SKM-1 (cell line): ENCODE measurements around the gene SLC27A6.
"Not testable (repeated sequence)": the region's sequence is repeated elsewhere in the genome, so short reads cannot be mapped to it uniquely, and the experiment has no call there.

Experiments
- DNase-seq: peaks from one replicate; lab custom pipeline; 2025; ENCODE audit not compliant: unreplicated experiment; lab: John Stamatoyannopoulos, UW

SLC27A6 gene

DNA sequence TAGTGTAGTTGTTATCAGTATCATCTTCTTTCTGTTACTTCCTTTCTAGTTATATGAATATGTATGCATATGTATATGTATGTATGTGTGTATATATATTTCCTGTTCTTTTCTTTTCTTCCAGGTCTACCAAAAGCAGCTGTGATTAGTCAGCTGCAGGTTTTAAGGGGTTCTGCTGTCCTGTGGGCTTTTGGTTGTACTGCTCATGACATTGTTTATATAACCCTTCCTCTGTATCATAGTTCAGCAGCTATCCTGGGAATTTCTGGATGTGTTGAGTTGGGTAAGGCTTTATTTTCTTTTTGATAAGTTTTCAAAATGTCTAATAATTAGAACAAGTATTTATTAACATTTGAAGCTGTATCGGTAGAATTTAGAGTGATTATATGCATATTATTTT is 23.2 kb downstream of the SLC27A6 start:
- no peak for DNase-seq

DNA sequence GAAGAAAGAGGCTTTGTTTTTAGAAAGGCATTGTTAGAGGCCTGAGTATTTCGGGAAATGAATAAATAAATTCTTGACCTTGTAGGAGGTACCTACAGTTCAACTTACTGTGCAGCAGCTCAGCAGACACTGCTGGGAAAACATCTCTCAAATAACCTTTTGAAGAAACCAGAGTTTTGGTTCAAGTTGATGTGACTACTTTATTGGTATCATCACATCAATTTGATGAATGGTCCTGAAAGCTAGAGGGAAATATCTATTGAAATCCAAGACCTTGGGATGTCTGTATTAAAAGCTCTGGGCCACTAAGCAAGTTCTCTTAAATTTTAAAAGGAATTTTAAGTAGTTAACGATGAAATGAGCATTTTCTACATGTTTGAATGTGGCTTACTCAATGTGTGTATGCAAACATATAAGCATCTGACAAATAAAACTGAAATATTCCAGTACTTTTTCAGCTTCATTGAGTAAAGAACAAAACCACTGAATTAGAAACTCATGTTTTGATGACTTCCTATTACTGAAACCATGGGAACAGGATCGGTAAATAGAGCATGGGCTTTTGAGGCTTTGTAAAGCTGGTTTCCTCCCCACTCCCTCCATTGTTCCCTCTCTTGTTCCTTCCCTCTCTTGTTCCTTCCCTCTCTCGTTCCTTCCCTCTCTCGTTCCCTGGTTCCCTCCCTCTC is 36.7 kb downstream of the SLC27A6 start:
- no peak for DNase-seq

DNA sequence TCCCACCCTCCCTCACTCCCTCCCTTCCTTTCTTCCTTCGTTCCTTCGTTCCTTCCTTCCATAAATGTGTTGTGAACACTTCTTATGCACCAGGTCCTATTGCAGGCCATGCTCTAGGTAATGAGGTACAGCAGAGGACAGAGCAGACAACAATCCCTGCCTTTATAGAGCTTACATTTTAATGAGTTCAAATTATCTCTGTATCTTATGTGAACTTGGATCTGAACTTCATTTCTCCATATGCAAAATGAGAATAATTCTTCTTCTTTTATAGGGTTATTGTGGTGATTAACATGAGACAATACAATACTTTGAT is 37.2 kb downstream of the SLC27A6 start:
- no peak for DNase-seq

DNA sequence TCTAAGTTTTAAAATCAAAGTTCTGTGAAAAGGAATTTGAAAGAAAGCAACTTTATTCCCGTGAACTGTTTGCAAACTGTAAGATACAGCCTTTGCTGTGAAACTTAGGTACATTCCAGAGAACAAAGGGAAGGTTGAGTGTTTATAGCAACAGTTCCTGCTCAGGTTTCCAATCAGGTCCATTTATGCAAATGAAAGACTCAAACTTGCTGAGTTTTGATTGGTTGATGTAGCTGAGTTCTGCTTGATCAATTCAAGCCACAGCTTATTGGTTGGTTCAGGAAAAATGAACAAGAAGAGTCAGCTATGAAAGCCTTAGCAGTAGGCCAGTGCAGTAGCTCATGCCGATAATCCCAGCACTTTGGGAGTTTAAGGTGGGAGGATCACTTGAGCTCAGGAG is 37.9 kb downstream of the SLC27A6 start:
- DNase-seq = no peak

DNA sequence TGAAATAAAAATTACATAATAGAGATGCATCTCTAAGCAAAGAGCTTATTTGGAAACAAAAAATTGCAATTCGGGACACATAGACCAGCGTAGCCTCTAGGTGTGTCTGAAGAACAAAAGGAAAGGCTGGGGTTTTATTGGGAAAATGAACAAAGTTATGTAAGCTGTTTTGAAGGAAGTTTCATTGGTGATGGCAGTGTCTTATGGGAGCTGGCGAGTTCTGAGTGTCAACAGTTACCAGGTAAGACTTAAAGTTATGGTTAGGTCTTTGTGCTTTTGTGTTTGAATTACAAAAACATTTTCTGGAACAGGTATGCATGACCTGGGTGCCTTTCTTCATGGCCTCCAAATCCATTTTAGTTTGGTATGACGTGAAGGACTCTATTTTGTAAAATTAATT is 48.9 kb downstream of the SLC27A6 start:
- DNase-seq = no peak

GRCh38 chr5:129018837-129019236 is 53.5 kb downstream of the SLC27A6 start:
- no peak for DNase-seq

GRCh38 chr5:129019401-129019908 is 54.2 kb downstream of the SLC27A6 start:
- no peak for DNase-seq

DNA sequence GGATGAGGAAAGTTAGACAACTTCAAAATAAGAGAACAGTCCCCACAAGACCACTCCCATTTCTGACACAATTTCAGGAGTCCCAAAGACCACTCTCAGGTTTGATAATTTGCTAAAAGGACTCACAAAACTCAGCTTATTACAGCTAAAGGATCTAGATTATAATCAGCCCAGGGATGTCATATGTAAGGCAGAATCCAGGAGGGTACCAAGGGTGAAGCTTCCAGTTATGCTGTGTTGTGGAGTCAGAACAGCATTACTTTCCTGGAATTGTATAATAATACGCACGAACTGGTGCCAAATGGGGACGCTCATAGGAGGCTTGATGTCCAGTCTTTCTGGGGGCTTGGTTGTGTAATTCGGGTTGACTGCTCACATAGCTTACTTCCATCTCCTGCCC is 55.4 kb downstream of the SLC27A6 start:
- DNase-seq = no peak

GRCh38 chr5:129021744-129022143 is 56.5 kb downstream of the SLC27A6 start:
- DNase-seq = no peak

DNA sequence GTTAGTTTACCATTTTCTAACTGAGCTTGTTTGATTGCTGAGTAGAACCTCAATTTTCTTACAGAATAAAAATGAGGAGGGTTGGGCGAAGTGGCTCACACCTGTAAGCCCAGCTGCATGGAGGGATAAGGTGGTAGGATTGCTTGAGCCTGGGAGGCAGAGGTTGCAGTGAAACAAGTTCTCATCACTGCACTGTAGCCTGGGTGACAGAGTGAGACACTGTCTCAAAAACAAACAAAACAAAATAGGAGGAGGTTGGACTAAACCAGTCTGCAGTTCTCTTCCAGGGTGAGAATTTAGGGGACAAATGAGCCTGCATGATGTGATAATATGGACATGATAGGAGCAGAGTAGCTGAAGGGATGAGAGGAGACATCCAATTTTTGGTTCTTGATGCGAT is 57.3 kb downstream of the SLC27A6 start:
- no peak for DNase-seq

DNA sequence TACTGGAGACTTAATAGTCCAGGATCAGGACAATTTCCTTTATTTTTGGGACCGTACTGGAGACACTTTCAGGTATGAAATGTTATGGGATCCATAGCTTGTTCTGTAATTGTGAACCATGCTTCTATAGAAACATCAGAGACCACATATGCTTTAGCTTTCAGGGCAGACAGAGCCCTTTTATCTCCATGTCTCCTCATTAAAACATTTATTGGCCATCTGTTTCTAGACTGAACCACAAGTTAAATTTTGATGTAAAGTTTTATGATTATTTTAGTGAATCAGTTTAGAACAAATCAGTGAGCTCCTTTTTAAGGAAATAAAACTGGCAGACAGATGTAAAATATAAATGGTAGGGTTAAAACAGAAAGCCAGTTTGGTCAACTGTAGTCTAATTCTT is 62.0 kb downstream of the SLC27A6 start:
- DNase-seq = no peak

DNA sequence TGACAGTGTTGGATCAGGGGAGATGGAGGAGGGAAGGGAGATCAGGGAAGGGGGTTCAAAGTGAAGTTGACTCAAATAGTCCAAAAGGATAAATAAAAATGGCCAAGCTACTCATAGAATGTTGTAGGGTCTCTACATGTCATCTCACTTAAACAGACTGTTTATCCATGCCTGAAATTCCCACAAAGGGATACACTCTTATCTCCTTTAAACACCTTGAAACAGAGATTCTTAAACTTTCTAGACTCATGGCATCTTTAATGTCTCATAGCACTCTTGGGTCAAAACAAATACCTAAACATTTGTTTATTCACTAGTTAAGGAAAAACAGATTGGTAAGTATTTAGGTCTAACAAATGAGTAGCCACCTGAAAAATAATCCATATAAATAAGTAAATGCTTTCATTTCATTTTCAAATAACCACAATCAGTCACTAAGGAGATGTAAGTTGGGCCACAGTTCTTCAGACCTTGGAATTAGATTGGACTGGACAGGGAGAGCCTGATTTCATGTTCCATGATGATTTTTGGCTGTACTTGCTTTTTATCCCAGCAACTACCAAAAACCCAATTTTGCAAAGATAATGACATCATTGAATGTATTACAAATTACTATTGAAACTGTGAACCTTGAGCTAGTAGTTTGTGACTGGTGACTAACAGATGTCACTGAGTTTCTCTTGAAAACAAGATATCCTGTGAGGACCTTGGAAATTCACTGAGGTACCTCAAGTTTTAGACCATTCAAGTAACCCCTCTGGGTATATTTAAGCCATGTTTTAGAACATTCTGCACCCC is 66.8 kb downstream of the SLC27A6 start:
- no peak for DNase-seq

DNA sequence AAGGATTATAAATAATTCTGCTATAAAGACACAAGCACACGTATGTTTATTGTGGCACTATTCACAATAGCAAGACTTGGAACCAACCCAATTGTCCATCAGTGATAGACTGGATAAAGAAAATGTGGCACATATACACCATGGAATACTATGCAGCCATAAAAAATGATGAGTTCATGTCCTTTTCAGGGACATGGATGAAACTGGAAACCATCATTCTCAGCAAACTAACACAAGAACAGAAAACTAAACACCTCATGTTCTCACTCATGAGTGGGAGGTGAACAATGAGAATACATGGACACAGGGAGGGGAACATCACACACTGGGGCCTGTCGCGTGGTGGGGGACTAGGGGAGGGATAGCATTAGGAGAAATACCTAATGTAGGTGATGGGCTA is 71.0 kb downstream of the SLC27A6 start:
- DNase-seq = not testable (repeated sequence)

DNA sequence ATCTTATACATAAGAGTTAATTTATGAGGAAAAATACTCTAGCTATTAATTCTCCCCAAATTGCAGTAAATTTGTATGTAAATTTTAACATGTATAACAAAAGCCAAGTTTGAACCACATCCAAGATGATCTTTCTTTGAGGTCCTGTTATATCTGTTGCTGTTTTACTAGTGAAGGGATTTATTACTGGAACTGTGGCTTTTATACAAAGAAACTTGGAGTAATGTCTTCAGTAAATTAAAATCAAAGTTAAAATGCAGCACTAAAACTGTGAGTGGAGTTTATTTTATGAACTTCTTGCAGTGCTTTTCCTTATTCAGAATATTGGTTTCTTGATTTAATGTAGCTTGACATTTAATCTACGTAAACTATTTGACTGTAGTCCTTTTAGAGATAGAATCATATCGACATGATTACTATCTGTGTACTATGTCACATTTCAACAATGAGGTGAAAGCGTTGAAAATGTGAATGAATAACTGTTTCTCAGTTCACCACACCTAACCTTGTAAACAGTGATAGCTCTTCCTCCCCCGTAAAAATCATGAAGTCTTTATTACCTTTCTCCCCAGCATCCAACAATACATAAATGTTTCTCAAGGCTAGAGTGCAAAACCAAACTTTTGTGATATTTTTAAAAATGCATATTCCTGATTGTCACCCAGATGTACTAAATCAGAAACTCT is 76.1 kb downstream of the SLC27A6 start:
- DNase-seq = no peak

DNA sequence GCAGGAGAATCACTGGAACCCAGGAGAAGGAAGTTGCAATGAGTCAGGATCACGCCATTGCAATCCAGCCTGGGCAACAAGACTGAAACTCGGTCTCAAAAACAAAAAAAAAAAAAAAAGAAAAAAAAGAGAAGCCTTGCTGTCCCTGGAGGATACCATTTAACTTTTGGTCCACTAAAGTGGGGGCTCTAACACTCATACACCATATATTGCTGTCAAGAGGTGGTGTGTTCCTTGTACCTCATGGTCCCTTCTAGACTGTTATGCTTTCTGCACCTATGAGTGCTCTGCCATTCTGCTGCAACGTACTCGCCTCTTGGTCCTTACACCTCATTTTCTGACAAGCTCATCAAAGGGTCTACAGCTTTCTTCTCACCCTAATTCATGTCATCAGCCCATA is 77.0 kb downstream of the SLC27A6 start:
- DNase-seq = no peak

DNA sequence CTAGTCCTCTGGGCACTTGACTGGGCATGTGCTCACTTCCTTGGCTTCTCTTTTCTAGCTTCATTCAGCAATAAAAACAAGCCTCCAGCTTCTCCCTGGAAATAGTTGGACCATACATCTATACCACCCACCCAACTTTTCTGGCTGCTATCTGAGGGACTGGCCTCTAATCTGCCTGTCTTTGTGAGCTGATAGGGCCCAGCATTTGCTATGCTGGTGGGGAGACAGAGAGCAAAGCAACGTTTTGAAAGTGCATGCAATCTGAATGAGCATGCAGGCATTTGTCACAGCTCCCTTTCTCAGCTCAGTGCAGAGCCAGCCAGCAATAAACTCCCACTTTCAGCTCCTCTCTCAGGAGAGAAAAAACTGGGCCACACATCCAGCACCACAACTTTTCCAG is 78.6 kb downstream of the SLC27A6 start:
- no peak for DNase-seq

GRCh38 chr5:129046151-129046550 is 80.9 kb downstream of the SLC27A6 start:
- no peak for DNase-seq

- DNase-seq = no peak
These were observed 83.2 kb downstream of the SLC27A6 start for GRCh38 chr5:129048509-129048908.

DNA sequence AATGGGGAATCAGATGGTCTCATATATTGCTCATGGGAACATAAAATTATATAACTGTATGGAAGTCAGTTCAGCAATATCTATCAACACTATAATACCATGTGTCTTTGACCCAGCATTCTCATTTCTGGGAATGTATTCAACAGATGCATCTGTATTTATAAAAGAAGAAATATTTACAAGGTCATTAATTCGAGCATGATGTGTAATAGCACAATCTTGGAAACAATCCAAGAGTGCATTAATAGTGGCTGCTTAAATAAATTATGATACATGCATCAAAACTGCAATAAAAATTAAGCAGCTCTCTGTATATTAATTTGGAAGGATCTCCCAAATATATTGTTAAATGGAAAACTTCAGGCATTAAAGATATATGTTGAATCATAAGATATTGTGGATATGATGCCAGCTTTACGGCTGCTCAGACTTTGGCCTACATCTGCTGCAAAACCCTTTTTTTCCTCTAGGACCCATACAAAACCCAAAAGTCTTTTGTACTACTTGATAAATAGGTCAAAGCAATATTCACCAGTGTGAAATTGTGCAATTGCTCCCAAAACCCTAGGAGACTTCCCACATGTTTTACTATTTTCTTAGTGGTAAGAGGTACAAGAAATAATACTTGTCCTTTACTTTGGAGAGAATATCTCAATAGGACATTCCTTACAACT is 84.0 kb downstream of the SLC27A6 start:
- DNase-seq = no peak

DNA sequence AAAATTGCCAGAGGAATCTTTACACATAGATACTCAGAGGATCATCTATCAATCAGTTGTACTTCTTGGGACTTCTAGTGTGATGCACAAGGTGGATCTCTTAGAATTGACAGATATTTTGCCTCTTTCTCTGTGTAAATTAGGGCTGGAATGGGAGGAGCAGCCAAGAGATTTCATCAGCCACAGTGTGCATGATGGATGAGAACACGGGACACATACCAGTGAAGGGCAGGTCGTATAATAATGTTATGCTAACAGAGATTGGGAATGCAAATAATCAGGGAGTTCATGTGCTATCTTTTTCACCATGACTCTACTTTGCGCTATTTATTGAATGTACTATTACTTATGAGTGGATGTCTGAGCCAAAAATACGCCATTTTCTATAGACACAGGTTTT is 86.0 kb downstream of the SLC27A6 start:
- no peak for DNase-seq

DNA sequence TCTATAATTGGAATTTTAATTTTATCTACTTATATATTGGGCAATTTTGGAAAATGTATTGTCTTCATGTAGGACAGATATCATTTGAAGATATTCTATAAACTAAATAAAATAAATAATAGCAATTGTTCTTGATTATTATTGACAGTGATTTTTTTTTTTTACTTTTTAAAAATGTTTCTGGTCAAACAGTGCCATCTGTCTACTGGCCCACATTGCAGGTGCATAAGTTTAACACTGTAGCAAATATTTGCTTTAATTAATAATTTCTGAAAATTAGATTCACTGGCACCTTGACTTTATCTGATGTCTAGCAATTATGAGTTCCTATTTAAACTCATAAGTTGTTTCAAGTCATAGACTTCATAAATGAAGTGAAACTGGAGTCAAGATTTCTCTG is 88.2 kb downstream of the SLC27A6 start:
- DNase-seq = no peak

DNA sequence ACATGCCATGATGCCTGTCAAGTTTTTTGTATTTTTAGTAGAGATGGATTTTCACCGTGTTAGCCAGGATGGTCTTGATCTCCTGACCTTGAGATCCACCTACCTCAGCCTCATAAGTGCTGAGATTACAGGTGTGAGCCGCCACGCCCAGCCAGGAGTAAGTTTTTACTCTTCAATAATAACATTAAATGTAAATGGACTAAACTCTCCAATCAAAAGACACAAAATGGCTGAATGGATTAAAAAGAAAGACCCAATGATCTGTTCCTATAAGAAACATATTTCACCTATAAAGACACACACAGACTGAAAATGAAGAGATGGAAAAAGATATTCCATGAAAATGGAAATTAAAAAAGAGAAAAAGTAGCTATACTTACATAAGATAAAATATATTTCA is 92.0 kb downstream of the SLC27A6 start:
- DNase-seq = no peak
